NCI-H2227 (cell line): ENCODE data around the gene TBCC.
"Not testable (repeated sequence)": the region's sequence is repeated elsewhere in the genome, so short reads cannot be mapped to it uniquely, and the experiment has no call there.

Experiments
- DNase-seq: peaks from one replicate; lab custom pipeline; 2025; ENCODE audit not compliant: unreplicated experiment; lab: John Stamatoyannopoulos, UW

The TBCC gene, protein sequence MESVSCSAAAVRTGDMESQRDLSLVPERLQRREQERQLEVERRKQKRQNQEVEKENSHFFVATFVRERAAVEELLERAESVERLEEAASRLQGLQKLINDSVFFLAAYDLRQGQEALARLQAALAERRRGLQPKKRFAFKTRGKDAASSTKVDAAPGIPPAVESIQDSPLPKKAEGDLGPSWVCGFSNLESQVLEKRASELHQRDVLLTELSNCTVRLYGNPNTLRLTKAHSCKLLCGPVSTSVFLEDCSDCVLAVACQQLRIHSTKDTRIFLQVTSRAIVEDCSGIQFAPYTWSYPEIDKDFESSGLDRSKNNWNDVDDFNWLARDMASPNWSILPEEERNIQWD

GRCh38 chr6:42745640-42746462 is at the start of gene TBCC:
Gene TBCC, minus strand, starts transcription at chr6:42746103. Its CDS starts 30 bp downstream, at chr6:42746073.
- peak; percentile 94 for DNase-seq

DNA sequence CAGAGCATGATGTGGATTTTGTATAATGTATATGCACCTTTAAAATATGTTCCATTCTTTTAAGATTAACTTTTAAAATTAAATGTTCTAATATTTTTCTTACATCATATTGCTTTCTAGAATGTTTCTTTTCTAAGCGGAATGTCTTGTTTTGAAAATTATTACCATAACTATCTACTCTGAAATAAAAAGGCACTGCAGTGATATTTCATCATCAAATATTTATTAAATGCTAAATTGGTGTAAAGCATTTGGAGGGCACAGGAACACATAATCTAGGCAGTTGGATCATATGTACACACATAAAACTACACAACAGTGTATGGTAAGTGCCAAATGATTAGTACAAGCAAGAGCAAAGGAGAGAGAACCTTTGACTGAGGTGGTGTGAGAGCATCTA is 49.7 kb upstream of the TBCC start:
- DNase-seq = no peak

DNA sequence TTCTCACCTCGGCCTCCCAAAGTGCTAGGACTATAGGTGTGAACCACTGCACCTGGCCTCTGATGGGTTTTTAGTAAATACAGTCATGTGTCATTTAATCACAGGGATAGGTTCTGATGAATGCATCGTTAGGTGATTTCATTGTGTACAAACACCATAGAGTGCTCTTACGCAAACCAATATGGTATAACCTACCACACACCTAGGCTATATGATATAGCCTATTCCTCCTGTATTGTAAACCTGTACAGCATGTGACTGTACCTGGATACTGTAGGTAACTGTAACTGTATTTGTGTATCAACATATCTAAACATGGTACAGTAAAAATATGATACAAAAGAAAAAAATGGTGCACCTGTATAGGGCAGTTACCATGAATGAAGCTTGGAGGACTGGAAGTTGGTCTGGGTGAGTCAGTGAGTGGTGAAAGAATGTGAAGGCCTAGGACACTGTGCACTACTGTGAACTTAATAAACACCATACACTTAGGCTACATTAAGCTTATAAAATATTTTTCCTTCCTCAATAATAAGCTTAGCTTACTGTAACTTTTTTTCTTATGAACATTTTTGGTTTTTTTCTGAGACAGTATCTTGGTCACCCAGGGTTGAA is 45.9 kb upstream of the TBCC start:
- DNase-seq = no peak

GRCh38 chr6:42790549-42791181 is 44.8 kb upstream of the TBCC start:
- DNase-seq = no peak

- no peak for DNase-seq
Observed at GRCh38 chr6:42788671-42789070, 42.8 kb upstream of the TBCC start.

DNA sequence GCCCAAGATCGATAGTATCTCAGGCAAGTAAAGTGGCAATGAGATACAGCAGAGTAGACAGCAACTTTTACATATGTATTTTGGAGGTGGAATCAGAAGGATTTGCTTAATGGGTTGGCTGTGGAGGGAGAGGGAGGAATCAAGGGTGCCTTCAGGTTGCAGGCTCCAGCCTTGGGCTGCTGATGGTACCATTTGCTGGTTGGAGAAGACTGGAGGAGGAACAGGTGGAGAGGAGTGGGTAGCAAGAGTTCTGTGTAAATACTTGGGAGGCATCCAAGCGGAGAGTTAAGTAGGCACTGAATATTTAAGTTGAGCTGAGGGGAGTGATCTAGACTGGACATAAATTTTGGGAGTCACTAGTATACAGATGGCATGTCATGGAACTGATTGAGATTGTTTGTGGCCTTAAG is 41.2 kb upstream of the TBCC start:
- no peak for DNase-seq

GRCh38 chr6:42786525-42786985 is 40.7 kb upstream of the TBCC start:
- DNase-seq = no peak

DNA sequence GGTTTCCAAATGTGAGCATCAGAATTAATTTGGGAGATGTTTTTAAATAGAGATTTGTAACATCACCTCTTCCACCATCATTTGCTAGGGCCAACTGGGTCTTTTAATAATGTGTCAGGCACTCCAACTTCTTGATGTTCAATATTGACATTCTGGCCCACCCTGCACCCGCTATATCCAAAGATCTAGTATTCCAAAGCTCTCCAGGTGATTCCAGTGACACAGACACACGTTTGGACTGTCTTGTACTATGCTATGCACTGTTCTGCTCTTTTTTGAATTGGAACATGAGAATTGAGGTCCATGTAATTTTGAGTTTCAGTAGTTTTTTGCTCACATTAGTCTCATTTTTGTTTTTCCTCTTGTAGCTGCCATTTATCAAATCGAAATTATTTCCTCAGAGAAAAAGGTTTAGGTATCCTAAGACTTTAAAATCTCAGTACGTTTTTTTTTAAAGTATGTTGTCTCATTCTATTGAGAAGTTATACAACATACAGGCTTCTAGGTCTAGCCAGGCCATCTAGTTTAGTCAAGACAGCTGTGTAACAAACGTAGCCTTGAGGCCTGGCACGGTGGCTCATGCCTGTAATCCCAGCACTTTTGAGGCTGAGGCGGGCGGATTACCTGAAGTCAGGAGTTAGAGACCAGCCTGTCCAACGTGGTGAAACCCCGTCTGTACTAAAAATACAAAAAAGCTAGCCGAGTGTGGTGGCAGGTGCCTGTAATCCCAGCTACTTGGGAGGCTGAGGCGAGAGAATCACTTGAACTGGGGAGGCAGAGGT is 39.0 kb upstream of the TBCC start:
- no peak for DNase-seq

- DNase-seq = no peak
Observed at GRCh38 chr6:42783876-42784642, 38.2 kb upstream of the TBCC start.

DNA sequence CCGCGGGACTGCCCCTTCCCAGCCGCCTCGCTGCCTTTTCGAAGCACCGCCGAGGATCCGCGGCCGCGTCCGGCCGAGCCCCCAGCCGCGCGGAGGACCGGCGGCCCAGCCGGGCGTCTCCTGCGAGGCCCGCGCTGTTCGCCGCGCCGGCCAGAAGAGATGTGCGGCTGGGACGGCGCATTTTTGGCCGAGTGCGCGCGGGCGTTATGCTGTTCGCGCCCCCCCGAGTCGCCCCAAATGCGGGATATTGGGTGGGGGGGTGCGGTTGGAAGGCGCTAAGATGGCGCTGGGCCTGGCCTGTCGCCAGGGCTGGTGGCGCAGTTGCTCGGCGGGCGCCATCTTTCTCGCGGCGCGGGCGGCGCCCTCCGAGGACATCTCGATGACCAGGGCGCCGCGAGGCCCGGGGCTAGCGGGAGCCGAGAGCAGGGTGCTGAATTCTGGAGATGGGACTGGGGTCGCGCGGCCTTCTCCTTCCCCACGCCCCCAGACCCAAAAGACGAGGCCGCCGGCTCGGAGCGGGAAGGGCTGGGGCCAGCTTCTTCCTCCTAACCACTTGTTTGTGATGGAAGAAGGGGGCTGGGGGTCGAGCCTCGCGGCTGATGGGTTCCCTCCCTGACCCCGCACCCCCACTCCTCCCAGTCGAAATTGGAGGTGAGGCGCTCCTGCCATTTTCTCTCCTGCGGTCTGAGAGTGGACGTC is 37.4 kb upstream of the TBCC start:
- DNase-seq = peak; percentile 70

DNA sequence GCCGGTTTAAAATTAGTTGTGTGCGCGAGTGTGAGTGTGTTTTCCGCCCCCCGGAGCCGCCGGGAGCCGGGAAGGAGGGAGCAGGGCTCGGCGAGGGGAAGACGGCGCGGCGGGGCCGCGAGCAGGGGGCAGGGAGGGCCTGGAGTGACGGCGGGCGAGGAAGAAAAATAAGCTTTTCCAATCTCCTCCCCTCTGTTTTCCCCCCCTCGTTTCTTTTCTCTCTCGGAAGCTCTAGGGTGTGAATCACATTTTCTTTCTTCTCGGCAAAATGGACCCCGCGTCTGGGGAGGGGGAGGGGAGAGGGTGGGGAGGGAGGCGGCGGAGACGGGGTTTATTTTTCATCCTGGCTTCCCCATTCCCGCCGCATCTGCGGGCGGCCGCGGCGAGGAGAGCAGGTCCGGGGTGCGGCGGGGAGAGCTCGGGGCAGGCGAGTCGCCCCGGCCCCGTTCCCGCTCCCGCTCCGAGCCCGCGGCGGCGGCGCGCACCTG is 36.8 kb upstream of the TBCC start:
- peak; percentile 78 for DNase-seq

DNA sequence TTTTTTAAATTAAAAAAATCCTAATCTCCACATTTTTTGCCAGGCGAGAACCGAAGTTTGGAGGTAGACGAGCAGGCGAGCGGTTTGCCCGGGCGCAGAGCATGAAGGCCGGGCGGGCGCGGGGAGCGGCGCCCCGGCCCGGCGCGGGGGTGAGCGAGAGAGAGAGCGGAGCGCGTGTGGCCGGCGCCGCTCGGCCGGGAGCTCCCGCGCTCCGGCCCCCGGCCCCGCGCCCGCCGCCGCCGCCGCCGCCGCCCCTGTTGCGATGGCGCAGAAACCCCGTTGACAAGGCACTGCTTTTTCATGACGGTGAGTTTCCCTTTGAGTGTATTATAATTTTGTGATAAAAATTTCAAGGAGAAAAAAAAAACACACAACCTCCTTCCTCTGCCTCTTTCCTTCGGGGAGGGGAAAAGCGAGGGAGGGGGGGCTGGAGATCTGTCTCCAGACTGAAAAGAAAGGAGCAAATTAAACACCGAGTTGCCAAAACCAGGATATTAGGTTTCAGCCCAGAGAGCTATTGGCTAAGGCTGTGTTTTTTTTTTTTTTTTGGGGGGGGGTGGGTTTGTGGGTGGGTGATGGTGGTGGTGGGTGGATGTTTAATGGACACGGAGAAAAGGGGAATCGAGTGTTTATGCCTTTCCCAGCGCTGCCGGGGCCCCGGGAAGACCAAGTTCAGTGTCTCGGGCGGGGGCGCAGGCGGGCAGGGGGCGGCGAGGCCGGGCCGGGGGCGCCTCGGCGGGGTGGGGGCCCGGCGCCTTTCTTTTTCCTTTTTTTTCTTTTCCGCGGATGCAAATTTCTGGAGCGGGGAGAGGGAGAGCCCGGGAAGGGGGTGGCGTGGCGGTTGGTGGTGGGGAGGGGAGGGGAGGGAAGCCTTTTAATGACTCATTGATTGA is 36.1 kb upstream of the TBCC start, which contains the start of gene BICRAL:
Gene BICRAL (plus strand): TSS at position 257 of the 893 bp plus-strand sequence. CDS start 39,971 bp downstream, outside the sequence.
- DNase-seq = peak; percentile 80

- peak; percentile 43 for DNase-seq
Observed at GRCh38 chr6:42781546-42781795, 35.6 kb upstream of the TBCC start.

DNA sequence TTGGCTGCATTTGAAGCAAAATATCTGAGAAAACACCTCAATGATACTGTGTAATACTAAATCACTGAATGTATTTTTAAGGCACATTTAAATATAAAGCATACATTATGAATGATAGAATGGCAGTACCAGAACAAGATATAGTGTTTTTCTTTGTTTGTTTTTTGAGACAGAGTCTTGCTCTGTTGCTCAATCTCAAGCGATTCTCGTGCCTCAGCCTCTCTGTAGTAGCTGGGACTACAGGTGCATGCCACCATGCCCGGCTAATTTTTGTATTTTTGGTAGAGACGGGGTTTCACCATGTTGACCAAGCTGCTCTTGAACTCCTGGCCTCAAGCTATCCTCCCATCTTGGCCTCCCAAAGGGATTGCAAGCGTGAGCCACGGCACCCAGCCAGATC is 33.6 kb upstream of the TBCC start:
- DNase-seq = no peak

- no peak for DNase-seq
Observed at GRCh38 chr6:42778122-42778521, 32.2 kb upstream of the TBCC start.

DNA sequence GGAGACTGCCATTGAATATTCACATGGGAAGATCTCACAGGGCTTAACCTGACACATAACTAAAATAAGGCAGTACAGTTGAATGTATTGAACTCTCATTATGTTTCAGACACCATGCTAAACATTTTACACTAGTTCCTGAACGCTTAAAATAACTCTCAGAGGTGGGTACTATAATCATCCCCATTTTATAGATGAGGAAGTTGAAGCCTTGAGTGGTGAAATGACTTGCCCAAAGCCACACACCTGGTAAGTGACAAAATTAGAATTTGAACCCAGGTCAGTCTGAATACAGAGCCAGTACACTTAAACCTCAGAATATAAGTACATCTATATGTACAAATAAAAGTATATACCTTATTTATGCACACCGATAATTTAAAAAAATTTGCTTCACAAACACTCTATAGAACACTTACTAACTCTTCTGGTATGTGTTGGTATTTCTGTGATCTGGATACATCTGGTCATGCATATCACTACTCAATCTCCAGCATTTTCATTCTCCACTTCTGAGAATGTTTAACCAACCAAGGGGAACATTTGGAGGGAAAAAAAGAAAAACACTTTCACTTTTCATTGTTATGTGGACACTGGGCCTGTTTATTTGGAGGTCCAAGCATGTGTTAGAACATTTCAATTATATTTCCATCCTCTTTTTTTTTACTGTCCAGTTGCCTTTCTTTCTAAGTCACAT is 31.4 kb upstream of the TBCC start:
- DNase-seq = no peak

DNA sequence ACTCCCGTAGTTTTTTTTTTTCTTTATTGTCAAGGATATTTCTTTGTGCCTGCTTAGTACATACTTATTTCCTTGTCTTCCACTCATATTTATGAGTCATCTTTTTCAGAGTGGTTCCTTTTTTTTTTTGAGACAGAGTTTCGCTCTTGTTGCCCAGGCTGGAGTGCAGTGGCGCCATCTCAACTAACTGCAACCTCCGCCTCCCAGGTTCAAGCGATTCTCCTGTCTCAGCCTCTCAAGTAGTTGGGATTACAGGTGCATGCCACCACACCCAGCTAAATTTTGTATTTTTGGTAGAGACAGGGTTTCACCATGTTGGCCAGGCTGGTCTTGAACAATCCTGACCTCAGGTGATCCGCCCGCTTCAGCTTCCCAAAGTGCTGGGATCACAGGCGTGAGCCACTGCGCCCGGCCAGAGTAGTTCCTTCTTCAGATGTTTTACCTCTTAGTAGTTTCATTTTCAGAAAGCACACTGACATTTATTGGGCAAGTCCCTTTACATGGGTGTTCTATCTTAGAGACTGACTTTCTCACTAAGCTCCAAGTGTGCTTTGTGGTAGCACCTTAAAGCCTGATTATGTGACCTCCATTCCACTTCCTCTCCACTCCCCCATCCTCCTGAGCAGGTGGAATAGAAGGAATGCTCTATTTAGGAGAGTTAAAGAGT is 29.1 kb upstream of the TBCC start:
- DNase-seq = not testable (repeated sequence)
